H1 (cell line): Measurements from ENCODE around the gene MAD2L2.

Experiments used
- ATF3 ChIP-seq: IDR thresholded peaks from 2 replicates; pipeline ENCODE4 v1.6.1; 2011; ENCODE audit warnings: low read depth, mild to moderate bottlenecking, low read length; ENCODE audit not compliant: insufficient read depth
- CTCF ChIP-seq, 3 experiments: IDR thresholded peaks; 1 replicate in 2 of 3; 2 replicates in 1 of 3; pipeline versions ENCODE4 v1.5.1 to v1.6.1; 2011; ENCODE audit warnings: low read length in 3 of 3, mild to moderate bottlenecking in 3 of 3, inconsistent platforms in 2 of 3, low read depth in 1 of 3, moderate library complexity in 1 of 3; ENCODE audit not compliant: insufficient read depth in 1 of 3; ENCODE audit errors: control extremely low read depth in 1 of 3
- EGR1 ChIP-seq: IDR thresholded peaks from 2 replicates; pipeline ENCODE4 v1.6.1; 2011; ENCODE audit warnings: low read depth, low read length, borderline replicate concordance
- EP300 ChIP-seq, 2 experiments: IDR thresholded peaks; 1 replicate in 1 of 2; 2 replicates in 1 of 2; pipeline ENCODE4 v1.6.1; 2011 to 2012; ENCODE audit warnings: low read depth in 2 of 2, low read length in 2 of 2, mild to moderate bottlenecking in 2 of 2, borderline replicate concordance in 1 of 2, inconsistent platforms in 1 of 2, moderate library complexity in 1 of 2
- EZH2 ChIP-seq: fragments of 200-600 bp; sonication (generic); IDR thresholded peaks from 2 replicates; pipeline ENCODE4 v1.7.1; 2012; ENCODE audit warnings: low read depth, mild to moderate bottlenecking, moderate library complexity, low read length, inconsistent platforms; ENCODE audit not compliant: severe bottlenecking
- GTF2F1 ChIP-seq: IDR thresholded peaks from 2 replicates; pipeline ENCODE4 v1.6.1; 2012; ENCODE audit warnings: low read depth, low read length, improper control_type of control experiment, borderline replicate concordance
- NRF1 ChIP-seq: IDR thresholded peaks from 2 replicates; pipeline ENCODE4 v1.6.1; 2011; ENCODE audit warnings: mild to moderate bottlenecking, low read depth, low read length, improper control_type of control experiment
- POLR2A ChIP-seq, 2 experiments: IDR thresholded peaks; 1 replicate in 1 of 2; 2 replicates in 1 of 2; pipeline ENCODE4 v1.6.1; 2011; ENCODE audit warnings: low read depth in 2 of 2, low read length in 2 of 2, mild to moderate bottlenecking in 2 of 2; ENCODE audit errors: control extremely low read depth in 1 of 2
- POLR2AphosphoS5 ChIP-seq: IDR thresholded peaks from 2 replicates; pipeline ENCODE4 v1.6.1; 2011; ENCODE audit warnings: low read depth, low read length
- RFX5 ChIP-seq: IDR thresholded peaks from 2 replicates; pipeline ENCODE4 v1.6.1; 2011; ENCODE audit warnings: low read depth, low read length, improper control_type of control experiment, borderline replicate concordance
- RXRA ChIP-seq: IDR thresholded peaks from 2 replicates; pipeline ENCODE4 v1.6.1; 2011; ENCODE audit warnings: low read depth, mild to moderate bottlenecking, low read length, moderate library complexity; ENCODE audit not compliant: insufficient read depth
- SIX5 ChIP-seq: IDR thresholded peaks from 2 replicates; pipeline ENCODE4 v1.6.1; 2011; ENCODE audit warnings: mild to moderate bottlenecking, low read depth, low read length
- SRF ChIP-seq: IDR thresholded peaks from 2 replicates; pipeline ENCODE4 v1.6.1; 2011; ENCODE audit warnings: mild to moderate bottlenecking, low read depth, low read length, moderate library complexity
- ZNF274 ChIP-seq: IDR thresholded peaks from 2 replicates; pipeline ENCODE4 v1.7.0; 2012; ENCODE audit warnings: low read length, borderline replicate concordance; ENCODE audit errors: extremely low read depth

GRCh38 chr1:11707621-11708276 is 26.8 kb upstream of the MAD2L2 start:
- TF ChIP-seq POLR2AphosphoS5 (no peak), RFX5 (no peak), EZH2 (no peak), EP300 (IDR thresholded peaks at IDR 0.05; ENCODE audit: borderline replicate concordance in 1 of 2, low read depth in 2 of 2, low read length in 2 of 2) (no peak), CTCF (IDR thresholded peaks at IDR 0.05; ENCODE audit: control extremely low read depth in 1 of 3, insufficient read depth in 1 of 3, low read depth in 1 of 3, low read length in 3 of 3) (no peak), RXRA (no peak), EGR1 (no peak), POLR2A (IDR thresholded peaks at IDR 0.05; ENCODE audit: control extremely low read depth in 1 of 2, low read depth in 2 of 2, low read length in 2 of 2) (no peak), NRF1 (no peak), GTF2F1 (no peak), SRF (no peak), SIX5 (no peak), ZNF274 (no peak), ATF3 (no peak)
